HG02973 (cell line): ENCODE data around the gene B4GALT5.
"Not testable (repeated sequence)": the region's sequence is repeated elsewhere in the genome, so short reads cannot be mapped to it uniquely, and the experiment has no call there.

Experiments used
- ATAC-seq: cut with Tn5 transposase; IDR thresholded peaks from one replicate; pipeline ENCODE4 v1.9.1; 2021; ENCODE audit warnings: moderate library complexity; ENCODE audit not compliant: unreplicated experiment

The B4GALT5 gene

GRCh38 chr20:49713753-49714712 lies at the start of gene B4GALT5:
TSS of gene B4GALT5 (minus strand) at chr20:49713878. CDS start at chr20:49713690, 188 bp downstream.
- ATAC-seq: peak; percentile 70

DNA sequence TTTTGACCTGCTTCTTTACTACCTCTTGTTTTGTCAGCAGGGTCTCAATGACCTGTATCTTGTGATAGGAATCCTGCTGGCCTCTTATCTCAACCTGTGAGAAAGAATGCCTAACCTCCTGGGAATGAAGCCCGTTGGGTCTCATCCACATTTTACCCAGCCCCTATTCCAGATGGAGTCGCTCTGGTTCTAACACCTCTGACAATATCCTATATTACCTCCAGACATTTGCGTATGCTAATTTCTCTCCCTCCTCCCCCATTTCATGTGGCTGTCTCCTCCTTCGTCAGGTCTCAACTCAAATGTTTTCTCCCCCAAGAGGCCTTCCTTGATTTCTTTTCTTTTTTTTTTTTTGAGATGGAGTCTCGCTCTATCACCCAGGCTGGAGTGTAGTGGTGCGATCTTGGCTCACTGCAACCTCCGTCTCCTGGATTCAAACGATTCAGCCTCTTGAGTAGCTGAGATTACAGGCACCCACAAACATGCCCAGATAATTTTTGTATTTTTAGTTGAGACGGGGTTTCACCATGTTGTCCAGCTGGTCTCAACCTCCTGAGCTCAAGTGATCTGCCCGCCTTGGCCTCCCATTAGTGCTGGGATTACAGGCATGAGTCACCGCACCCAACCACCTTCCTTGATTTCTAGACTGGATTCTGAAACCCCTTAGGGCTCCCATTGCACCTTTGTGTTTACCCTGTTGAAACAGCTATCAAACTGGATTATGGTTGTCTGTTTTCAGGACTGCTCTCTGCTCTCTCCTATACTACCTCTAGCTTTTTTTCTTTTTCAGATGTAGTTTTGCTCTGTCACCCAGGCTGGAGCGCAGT lies 49.5 kb upstream of the B4GALT5 start:
- no peak for ATAC-seq

GRCh38 chr20:49761888-49762287 lies 48.2 kb upstream of the B4GALT5 start:
- not testable (repeated sequence) for ATAC-seq

DNA sequence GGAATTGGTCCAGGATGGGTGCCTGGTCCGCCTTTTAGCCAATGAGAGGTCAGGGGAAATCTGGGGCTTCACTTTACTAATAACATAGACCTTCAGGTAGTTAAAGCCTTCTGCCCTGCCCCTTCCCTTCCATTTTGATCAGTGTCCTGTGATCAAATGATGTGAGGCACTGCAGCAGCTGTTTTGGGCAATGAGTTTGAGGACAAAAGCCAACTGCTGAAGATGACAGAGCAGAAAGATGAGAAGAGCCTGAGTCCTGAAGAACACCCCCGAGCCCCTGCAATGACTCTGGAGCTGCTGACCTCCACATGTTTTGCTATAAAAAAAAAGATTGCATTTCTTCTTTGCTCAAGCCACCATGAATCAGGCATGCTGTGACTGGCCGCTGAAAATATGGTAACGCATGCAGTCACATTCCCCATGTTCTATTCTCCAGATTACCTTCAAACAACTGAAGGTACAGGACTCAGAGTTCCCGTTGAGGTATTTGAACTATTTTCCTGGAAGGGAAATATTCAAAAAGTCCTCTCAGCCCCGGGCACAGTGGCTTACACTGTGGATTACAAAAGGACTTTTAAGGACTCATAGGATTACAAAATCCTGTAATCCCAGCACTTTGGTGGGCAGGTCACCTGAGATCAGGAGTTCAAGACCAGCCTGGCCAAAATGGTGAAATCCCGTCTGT lies 45.7 kb upstream of the B4GALT5 start:
- no peak for ATAC-seq

GRCh38 chr20:49758781-49759180 lies 45.1 kb upstream of the B4GALT5 start:
- no peak for ATAC-seq

- no peak for ATAC-seq
Measured at GRCh38 chr20:49757597-49757996, 43.9 kb upstream of the B4GALT5 start.

GRCh38 chr20:49756241-49756640 lies 42.6 kb upstream of the B4GALT5 start:
- ATAC-seq: no peak

DNA sequence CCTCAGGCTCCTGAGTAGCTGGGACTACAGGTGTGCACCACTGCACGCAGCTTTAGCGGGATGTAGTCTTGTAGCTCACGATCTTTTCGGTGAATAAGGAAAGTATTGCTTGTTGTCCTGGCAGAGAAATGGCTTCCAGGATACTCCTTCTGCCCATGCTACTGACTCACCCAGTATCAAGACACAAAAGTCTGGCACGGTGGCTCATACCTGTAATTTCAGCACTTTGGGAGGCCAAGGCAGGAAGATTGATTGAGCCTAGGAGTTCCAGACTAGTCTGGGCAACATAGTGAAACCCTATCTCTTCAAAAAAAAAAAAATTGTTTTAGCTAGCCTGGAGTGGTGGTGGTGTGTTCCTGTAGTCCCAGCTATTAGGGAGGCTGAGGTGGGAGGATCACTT lies 40.9 kb upstream of the B4GALT5 start:
- no peak for ATAC-seq

GRCh38 chr20:49753133-49753532 lies 39.5 kb upstream of the B4GALT5 start:
- no peak for ATAC-seq

DNA sequence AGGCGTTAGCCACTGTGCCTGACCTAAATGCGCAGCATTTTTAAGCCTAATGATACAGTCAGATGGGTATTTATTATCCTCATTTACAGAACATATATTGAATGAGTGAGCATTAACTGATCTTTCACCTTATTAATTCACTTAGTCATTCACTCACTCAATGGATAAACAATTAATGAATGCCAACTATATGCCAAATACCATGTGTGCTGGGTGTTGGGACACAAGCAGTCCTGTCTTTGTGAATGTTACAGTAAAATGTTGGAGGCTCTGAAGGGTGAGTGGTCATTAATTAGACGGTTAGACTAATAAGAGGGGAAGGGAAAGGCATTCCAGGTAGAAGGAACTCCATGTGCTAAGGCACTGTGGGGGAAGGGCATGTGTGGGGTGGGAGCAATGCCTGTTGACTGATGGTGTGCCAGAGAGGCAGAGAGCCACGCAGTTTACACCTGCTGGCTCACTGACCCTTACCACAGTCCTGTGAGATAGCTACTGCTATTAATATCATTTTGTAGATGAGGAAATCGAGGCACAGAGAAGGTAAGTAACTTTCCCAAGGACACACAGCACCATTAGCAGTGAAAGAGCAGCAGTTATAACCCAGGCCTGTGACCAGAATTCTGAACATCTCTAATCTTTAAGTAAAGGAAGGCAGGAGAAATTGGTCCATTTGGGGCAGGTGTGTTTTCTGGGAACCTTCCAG lies 38.7 kb upstream of the B4GALT5 start:
- ATAC-seq: no peak

- peak; percentile 8 for ATAC-seq
Measured at GRCh38 chr20:49751397-49751736, 37.7 kb upstream of the B4GALT5 start.

DNA sequence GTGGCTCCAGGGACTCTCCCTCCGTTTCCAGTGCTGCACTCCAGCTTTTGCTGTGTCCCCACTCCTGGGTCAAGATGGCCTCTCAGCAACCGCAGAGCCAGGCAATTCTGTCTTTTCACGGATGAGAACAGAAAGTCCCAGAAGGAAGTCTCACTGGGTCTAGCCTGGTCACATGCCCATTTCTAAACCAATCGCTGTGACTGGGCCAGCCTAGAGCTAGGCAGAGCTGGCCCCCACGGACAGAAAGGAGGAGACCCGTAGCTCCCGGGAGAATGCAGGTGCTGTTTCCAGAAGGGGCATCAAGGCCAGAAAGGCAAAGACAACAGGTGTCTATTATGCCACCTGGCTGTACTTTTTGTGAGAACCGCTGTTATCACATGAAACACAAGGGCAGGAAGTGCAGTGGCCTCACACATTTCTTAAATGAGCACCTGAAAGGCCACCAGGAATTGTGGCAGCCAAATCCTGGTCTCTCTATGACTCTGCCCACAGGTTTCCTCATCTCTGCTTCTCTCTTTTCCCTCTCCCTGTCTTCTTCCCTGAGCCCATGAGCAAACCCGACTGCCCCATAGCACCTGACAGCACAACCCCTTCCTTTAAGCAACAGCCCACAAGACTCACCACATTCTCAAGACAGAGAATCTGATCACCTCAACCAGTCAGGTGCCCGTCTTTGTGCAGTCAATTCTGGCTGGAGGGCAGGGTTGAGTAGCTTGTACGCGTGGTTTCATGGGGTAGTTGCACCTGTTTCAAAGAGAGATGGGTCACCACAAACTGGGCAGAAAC lies 37.1 kb upstream of the B4GALT5 start:
- peak; percentile 59 for ATAC-seq

GRCh38 chr20:49749625-49750024 lies 35.9 kb upstream of the B4GALT5 start:
- no peak for ATAC-seq

GRCh38 chr20:49748525-49748838 lies 34.8 kb upstream of the B4GALT5 start:
- ATAC-seq: no peak

- ATAC-seq: no peak
Measured at GRCh38 chr20:49747707-49748524, 34.2 kb upstream of the B4GALT5 start.

DNA sequence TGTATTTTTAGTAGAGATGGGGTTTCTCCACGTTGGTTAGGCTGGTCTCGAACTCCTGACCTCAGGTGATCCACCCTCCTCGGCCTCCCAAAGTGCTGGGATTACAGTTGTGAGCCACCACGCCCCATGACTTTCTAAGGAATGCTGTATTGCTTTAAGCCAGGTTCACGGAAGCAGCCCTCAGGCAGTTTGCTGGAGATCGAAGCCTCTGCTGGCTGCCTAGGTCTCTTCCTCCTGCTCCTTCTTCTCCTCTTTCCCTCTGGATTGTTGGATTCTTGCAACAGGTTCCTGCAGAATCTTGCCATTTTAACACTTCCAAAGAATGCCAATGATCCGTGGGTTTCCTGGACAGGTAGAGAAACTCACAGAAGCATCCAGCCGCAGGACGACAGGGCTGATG lies 29.3 kb upstream of the B4GALT5 start:
- ATAC-seq: no peak

DNA sequence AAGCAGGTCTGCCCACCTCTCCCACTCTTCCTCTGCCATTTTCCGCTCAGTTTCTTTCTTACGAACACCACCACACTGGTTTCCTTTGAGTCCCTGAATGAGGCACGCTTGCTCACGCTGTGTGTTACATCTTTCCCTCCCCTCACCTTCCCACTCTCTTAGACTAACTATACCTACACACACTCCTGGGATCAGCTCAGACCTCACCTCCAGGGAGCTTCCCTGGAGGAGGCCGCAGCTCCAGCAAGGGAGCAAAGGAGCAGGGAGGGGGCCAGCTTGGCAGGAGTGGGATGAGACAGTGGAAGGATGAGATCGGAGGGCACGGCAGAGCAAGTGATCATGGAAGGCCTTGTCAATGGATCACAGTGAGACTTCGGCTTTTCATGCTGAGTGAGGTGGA lies 28.3 kb upstream of the B4GALT5 start:
- no peak for ATAC-seq

- no peak for ATAC-seq
Measured at GRCh38 chr20:49740807-49741206, 27.1 kb upstream of the B4GALT5 start.

GRCh38 chr20:49739042-49739441 lies 25.4 kb upstream of the B4GALT5 start:
- no peak for ATAC-seq
